ENCODE results near the gene RHOD. TPM values are rescaled to one million over a fixed set of nuclear protein-coding genes. Genes with fewer than 3 reads are reported as not detected.

Gene RHOD
- polyA plus RNA-seq (ENCODE audit: insufficient read length in 4 of 4): 10 to 100 TPM in 2 of 4 donors, 1 to 10 TPM in 2; 6.2 to 11.3 (median 9.3) TPM

- DNase-seq (ENCODE audit: low read depth in 4 of 4, low spot score in 3 of 4): no peak
Observed at GRCh38 chr11:67056267-67057204, at the start of gene RHOD. Gene RHOD (plus strand): TSS chr11:67056847. CDS start chr11:67056903, 56 bp downstream.

GRCh38 chr11:67007126-67007525, 49.5 kb upstream of the RHOD start:
- no peak for DNase-seq (ENCODE audit: low read depth in 4 of 4, low spot score in 3 of 4)

GRCh38 chr11:67010296-67010905, 46.2 kb upstream of the RHOD start:
- no peak for DNase-seq (ENCODE audit: low read depth in 4 of 4, low spot score in 3 of 4)

GRCh38 chr11:67013511-67014045, 43.1 kb upstream of the RHOD start:
- no peak for DNase-seq (ENCODE audit: low read depth in 4 of 4, low spot score in 3 of 4)

- no peak for DNase-seq (ENCODE audit: low read depth in 4 of 4, low spot score in 3 of 4)
Observed at GRCh38 chr11:67014343-67014742, 42.3 kb upstream of the RHOD start.

GRCh38 chr11:67015048-67015447, 41.6 kb upstream of the RHOD start:
- DNase-seq (ENCODE audit: low read depth in 4 of 4, low spot score in 3 of 4): no peak

GRCh38 chr11:67016550-67016949, 40.1 kb upstream of the RHOD start:
- no peak for DNase-seq (ENCODE audit: low read depth in 4 of 4, low spot score in 3 of 4)

GRCh38 chr11:67020949-67021348, 35.7 kb upstream of the RHOD start:
- DNase-seq (ENCODE audit: low read depth in 4 of 4, low spot score in 3 of 4): no peak

- no peak for DNase-seq (ENCODE audit: low read depth in 4 of 4, low spot score in 3 of 4)
Observed at GRCh38 chr11:67022341-67022933, 34.2 kb upstream of the RHOD start.

- DNase-seq (ENCODE audit: low read depth in 4 of 4, low spot score in 3 of 4): no peak
Observed at GRCh38 chr11:67022961-67023956, 33.4 kb upstream of the RHOD start, which contains the start of gene SYT12. Gene SYT12 (plus strand): TSS chr11:67023134. CDS start chr11:67030145, 7,011 bp downstream.

GRCh38 chr11:67023957-67024353, 32.7 kb upstream of the RHOD start:
- no peak for DNase-seq (ENCODE audit: low read depth in 4 of 4, low spot score in 3 of 4)

GRCh38 chr11:67024410-67024809, 32.2 kb upstream of the RHOD start:
- no peak for DNase-seq (ENCODE audit: low read depth in 4 of 4, low spot score in 3 of 4)

GRCh38 chr11:67024966-67025365, 31.7 kb upstream of the RHOD start:
- no peak for DNase-seq (ENCODE audit: low read depth in 4 of 4, low spot score in 3 of 4)

- DNase-seq (ENCODE audit: low read depth in 4 of 4, low spot score in 3 of 4): no peak
Observed at GRCh38 chr11:67025750-67026149, 30.9 kb upstream of the RHOD start.

GRCh38 chr11:67026941-67027340, 29.7 kb upstream of the RHOD start:
- no peak for DNase-seq (ENCODE audit: low read depth in 4 of 4, low spot score in 3 of 4)

GRCh38 chr11:67027483-67027930, 29.1 kb upstream of the RHOD start:
- no peak for DNase-seq (ENCODE audit: low read depth in 4 of 4, low spot score in 3 of 4)

- no peak for DNase-seq (ENCODE audit: low read depth in 4 of 4, low spot score in 3 of 4)
Observed at GRCh38 chr11:67027943-67028542, 28.6 kb upstream of the RHOD start.

- no peak for DNase-seq (ENCODE audit: low read depth in 4 of 4, low spot score in 3 of 4)
Observed at GRCh38 chr11:67029146-67029545, 27.5 kb upstream of the RHOD start.

GRCh38 chr11:67030976-67031375, 25.7 kb upstream of the RHOD start:
- DNase-seq (ENCODE audit: low read depth in 4 of 4, low spot score in 3 of 4): no peak
